ENCODE data around the gene RB1.
A peak's percentile ranks its signal among the peaks of the same experiment; 100 is the strongest.

Gene RB1

GRCh38 chr13:48304143-48304876 is 759 bp downstream of the RB1 start:
- peak overlapping the region; percentile 98 for H3K27ac ChIP-seq
- peak overlapping the region; percentile 96 for H3K4me3 ChIP-seq
- peak overlapping the region; percentile 98 for H3K9ac ChIP-seq (ENCODE audit: insufficient read length)
- H3K36me3 ChIP-seq (ENCODE audit: insufficient read depth, low read length): no peaks in the 10 kb centered on the region
- no peaks in the 10 kb centered on the region for H3K9me3 ChIP-seq (ENCODE audit: low read depth, low read length)
- DNase-seq (ENCODE audit: low read depth, low spot score): no peak
- TF ChIP-seq POLR2AphosphoS5 (IDR thresholded peaks at IDR 0.05; ENCODE audit: borderline replicate concordance, low read depth, low read length) (no peak), FOXP2 (optimal IDR thresholded peaks at IDR 0.05; ENCODE audit: control extremely low read depth, extremely low read length, insufficient read depth) (no peak), EZH2 (IDR thresholded peaks at IDR 0.05) (no peak)

DNA sequence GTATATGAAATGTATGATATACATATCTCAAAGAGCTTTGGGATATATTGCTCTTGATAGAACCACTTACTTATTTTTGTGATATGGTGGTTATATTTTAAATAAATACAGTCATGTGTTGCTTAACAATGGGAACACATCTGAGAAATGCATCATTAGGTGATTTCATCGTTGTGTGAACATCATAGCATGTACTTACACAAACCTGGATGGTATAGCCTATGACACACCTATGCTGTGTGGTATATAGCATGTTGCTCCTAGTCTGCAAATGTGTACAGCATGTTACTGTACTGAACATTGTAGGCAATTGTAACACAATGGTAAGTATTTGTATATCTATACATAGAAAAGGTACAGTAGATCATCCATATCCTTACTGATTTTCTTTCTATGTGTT is 7.7 kb downstream of the RB1 start:
- DNase-seq (ENCODE audit: low read depth, low spot score): no peak
- no peak overlapping the region for H3K27ac ChIP-seq
- H3K4me3 ChIP-seq: no peak overlapping the region
- H3K9me3 ChIP-seq (ENCODE audit: low read depth, low read length): no peaks in the 10 kb centered on the region
- no peak overlapping the region for H3K9ac ChIP-seq (ENCODE audit: insufficient read length)
- TF ChIP-seq EZH2 (IDR thresholded peaks at IDR 0.05) (no peak), FOXP2 (optimal IDR thresholded peaks at IDR 0.05; ENCODE audit: control extremely low read depth, extremely low read length, insufficient read depth) (no peak), POLR2AphosphoS5 (IDR thresholded peaks at IDR 0.05; ENCODE audit: borderline replicate concordance, low read depth, low read length) (no peak)
- H3K36me3 ChIP-seq (ENCODE audit: insufficient read depth, low read length): peaks cover 15% of the 10 kb centered on the region; the same call in 1 of the 2 replicates

GRCh38 chr13:48315969-48316650 is 12.6 kb downstream of the RB1 start:
- TF ChIP-seq FOXP2 (optimal IDR thresholded peaks at IDR 0.05; ENCODE audit: control extremely low read depth, extremely low read length, insufficient read depth) (no peak), POLR2AphosphoS5 (IDR thresholded peaks at IDR 0.05; ENCODE audit: borderline replicate concordance, low read depth, low read length) (no peak), EZH2 (IDR thresholded peaks at IDR 0.05) (no peak)

DNA sequence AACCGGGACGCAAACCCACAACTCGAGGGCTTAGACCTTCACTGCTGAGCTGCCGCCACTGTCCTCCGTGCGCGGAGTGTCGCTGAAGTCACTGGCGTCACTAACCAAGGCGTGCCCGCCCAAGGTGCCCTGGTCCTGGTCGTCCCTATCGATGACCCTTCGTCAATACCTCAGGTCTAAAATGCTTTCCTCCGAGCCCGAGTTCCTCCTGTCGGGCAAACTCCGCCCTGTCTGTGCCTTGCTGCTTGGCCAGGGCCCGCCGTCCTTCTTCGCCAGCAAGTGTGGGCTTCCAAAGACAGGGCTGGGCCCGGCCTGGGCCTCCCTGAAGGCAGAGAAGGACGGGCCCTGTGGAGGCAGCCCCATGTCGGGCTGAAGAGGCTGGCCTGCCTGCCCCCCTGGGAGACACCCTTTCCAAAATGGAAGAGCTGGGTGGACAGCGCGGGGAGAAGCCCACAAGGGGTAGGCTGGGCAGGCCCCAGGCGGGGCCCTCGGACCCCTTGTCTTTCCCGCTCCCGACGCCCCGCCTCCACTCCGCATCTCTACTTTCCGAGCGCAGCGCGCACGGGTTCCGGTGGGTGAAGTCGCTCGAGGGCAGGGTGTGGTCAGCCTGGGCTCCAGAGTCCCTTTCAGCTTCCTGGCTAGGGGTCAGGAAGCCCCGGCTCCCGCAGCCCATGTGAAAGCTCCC is 13.4 kb downstream of the RB1 start:
- no peak for DNase-seq (ENCODE audit: low read depth, low spot score)
- TF ChIP-seq EZH2 (IDR thresholded peaks at IDR 0.05) (no peak), POLR2AphosphoS5 (IDR thresholded peaks at IDR 0.05; ENCODE audit: borderline replicate concordance, low read depth, low read length) (no peak), FOXP2 (optimal IDR thresholded peaks at IDR 0.05; ENCODE audit: control extremely low read depth, extremely low read length, insufficient read depth) (no peak)
- Histone ChIP-seq H3K9ac (ENCODE audit: insufficient read length) (no peak overlapping the region), H3K4me3 (no peak overlapping the region), H3K27ac (no peak overlapping the region), H3K36me3 (ENCODE audit: insufficient read depth, low read length) (peaks cover 29% of the 10 kb centered on the region; the same call in 1 of the 2 replicates), H3K9me3 (ENCODE audit: low read depth, low read length) (no peaks in the 10 kb centered on the region)

More at GRCh38 chr13:48315969-48316650, 12.6 kb downstream of the RB1 start:
- Histone ChIP-seq H3K9ac (ENCODE audit: insufficient read length) (no peak overlapping the region), H3K4me3 (no peak overlapping the region), H3K9me3 (ENCODE audit: low read depth, low read length) (no peaks in the 10 kb centered on the region), H3K36me3 (ENCODE audit: insufficient read depth, low read length) (peaks cover 31% of the 10 kb centered on the region; the same call in 1 of the 2 replicates), H3K27ac (no peak overlapping the region)
- no peak for DNase-seq (ENCODE audit: low read depth, low spot score)

DNA sequence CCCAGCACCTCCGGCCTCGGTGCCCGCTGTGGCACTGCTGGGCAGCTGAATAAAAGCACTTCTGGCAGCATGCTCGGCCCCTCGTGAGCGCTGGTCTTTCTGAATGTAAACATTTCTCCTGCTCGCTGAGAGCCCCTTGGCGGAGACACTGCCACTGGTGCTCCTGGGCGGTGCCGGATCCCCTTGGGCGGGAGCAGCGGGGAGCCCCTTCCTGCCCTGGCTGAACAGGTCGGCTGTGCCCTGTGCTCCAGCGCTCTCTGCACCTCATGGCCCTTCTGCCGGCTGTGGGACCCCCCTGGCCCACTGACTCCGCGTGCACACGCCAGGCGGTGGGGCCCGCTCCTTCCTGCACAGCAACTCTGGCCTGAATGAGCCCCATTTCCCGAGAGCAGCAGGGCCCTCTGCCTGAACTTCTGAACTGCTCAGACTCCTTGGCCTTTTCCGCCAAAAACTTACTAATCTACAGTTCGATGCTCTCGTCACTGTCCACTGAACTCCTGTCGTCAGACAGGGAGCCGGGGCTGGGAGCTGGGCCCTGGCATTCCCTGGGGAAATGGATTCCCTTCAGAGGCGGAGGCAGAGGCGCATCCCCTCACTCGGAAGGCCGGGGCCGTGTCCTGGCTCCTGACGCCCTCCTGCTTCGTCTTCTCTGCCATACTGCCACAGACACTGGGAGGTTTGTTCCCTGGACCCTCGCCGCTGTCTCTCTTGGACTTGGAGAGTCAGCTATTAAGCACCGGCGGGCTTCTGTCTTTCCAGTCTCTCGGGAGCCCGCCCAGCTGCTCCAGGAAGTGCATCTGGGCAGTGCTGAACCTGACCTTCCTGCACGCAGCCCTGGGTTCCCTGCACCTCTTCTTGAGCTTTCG is 14.2 kb downstream of the RB1 start:
- Histone ChIP-seq H3K9ac (ENCODE audit: insufficient read length) (no peak overlapping the region), H3K4me3 (no peak overlapping the region), H3K9me3 (ENCODE audit: low read depth, low read length) (no peaks in the 10 kb centered on the region; the same call in 1 of the 2 replicates), H3K36me3 (ENCODE audit: insufficient read depth, low read length) (peaks cover 29% of the 10 kb centered on the region; the same call in 1 of the 2 replicates), H3K27ac (no peak overlapping the region)
- no peak for DNase-seq (ENCODE audit: low read depth, low spot score)
- TF ChIP-seq POLR2AphosphoS5 (IDR thresholded peaks at IDR 0.05; ENCODE audit: borderline replicate concordance, low read depth, low read length): no peak
- no peak for TF ChIP-seq EZH2 (IDR thresholded peaks at IDR 0.05)
- TF ChIP-seq FOXP2 (optimal IDR thresholded peaks at IDR 0.05; ENCODE audit: control extremely low read depth, extremely low read length, insufficient read depth): no peak

- no peak for DNase-seq (ENCODE audit: low read depth, low spot score)
- no peaks in the 10 kb centered on the region; the same call in 1 of the 2 replicates for H3K9me3 ChIP-seq (ENCODE audit: low read depth, low read length)
- H3K36me3 ChIP-seq (ENCODE audit: insufficient read depth, low read length): peaks cover 29% of the 10 kb centered on the region; the same call in 1 of the 2 replicates
- no peak overlapping the region for H3K9ac ChIP-seq (ENCODE audit: insufficient read length)
- no peak overlapping the region for H3K27ac ChIP-seq
- H3K4me3 ChIP-seq: no peak overlapping the region
- no peak for TF ChIP-seq EZH2 (IDR thresholded peaks at IDR 0.05)
- no peak for TF ChIP-seq FOXP2 (optimal IDR thresholded peaks at IDR 0.05; ENCODE audit: control extremely low read depth, extremely low read length, insufficient read depth)
- no peak for TF ChIP-seq POLR2AphosphoS5 (IDR thresholded peaks at IDR 0.05; ENCODE audit: borderline replicate concordance, low read depth, low read length)
Observed at GRCh38 chr13:48318377-48318811, 14.8 kb downstream of the RB1 start.

DNA sequence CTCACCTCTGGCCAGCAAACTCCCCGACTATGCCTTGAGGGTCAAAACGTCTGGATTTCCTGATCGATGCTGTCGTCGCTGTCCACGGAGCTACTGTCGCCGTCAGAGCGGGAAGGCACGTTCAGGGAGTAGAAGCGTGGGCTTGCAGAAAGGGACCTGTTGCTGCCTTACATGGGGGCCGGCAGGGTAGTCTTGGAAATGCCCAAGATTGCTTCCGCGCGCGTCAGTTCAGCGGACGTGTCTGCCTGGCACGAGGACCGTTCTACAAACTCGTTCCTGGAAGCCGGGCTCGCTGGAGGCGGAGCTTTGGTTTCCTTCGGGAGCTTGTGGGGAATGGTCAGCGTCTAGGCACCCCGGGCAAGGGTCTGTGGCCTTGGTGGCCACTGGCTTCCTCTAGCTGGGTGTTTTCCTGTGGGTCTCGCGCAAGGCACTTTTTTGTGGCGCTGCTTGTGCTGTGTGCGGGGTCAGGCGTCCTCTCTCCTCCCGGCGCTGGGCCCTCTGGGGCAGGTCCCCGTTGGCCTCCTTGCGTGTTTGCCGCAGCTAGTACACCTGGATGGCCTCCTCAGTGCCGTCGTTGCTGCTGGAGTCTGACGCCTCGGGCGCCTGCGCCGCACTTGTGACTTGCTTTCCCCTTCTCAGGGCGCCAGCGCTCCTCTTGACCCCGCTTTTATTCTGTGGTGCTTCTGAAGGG is 15.4 kb downstream of the RB1 start:
- no peak overlapping the region for H3K4me3 ChIP-seq
- no peak for DNase-seq (ENCODE audit: low read depth, low spot score)
- no peak for TF ChIP-seq FOXP2 (optimal IDR thresholded peaks at IDR 0.05; ENCODE audit: control extremely low read depth, extremely low read length, insufficient read depth)
- TF ChIP-seq EZH2 (IDR thresholded peaks at IDR 0.05): no peak
- TF ChIP-seq POLR2AphosphoS5 (IDR thresholded peaks at IDR 0.05; ENCODE audit: borderline replicate concordance, low read depth, low read length): no peak
- H3K9me3 ChIP-seq (ENCODE audit: low read depth, low read length): no peaks in the 10 kb centered on the region; the same call in 1 of the 2 replicates
- no peak overlapping the region for H3K27ac ChIP-seq
- H3K9ac ChIP-seq (ENCODE audit: insufficient read length): no peak overlapping the region
- peaks cover 26% of the 10 kb centered on the region; the same call in 1 of the 2 replicates for H3K36me3 ChIP-seq (ENCODE audit: insufficient read depth, low read length)

Measured in SK-N-MC (cell line).